Activated CD8-positive, alpha-beta T cell treated with anti-CD3 and anti-CD28 coated beads for 36 hours (primary cell): ENCODE measurements around the gene GPBP1L1. TPM values are rescaled to one million over a fixed set of nuclear protein-coding genes. Genes with fewer than 3 reads are reported as not detected.
"Not testable (repeated sequence)": the region's sequence is repeated elsewhere in the genome, so short reads cannot be mapped to it uniquely, and the experiment has no call there.

Experiments
- ATAC-seq: fragments of 200-7000 bp; cut with Tn5 transposase; one replicate; pipeline ENCODE4 v1.10.0; 2021; ENCODE audit warnings: mild to moderate bottlenecking, moderate library complexity
- CTCF ChIA-PET: fragments of 350-600 bp; sonication (Branson Sonifier 250); formaldehyde crosslinking; loops from one replicate; lab custom pipeline; 2021; ENCODE audit warnings: antibody characterized with exemption; lab: Charles Lee
- POLR2A ChIA-PET: fragments of 350-600 bp; sonication (Branson Sonifier 250); formaldehyde crosslinking; loops from one replicate; lab custom pipeline; 2021; ENCODE audit warnings: antibody characterized with exemption; lab: Charles Lee
- DNase-seq: peaks from one replicate; pipeline ENCODE4 v3.0.0-alpha.2; 2020
- H3K27ac Mint-ChIP-seq: one replicate; pipeline ENCODE4 v1.8.0; 2021; ENCODE audit warnings: mild to moderate bottlenecking, mixed read lengths
- H3K27me3 Mint-ChIP-seq: one replicate; pipeline ENCODE4 v1.8.0; 2021; ENCODE audit warnings: mixed read lengths
- H3K36me3 Mint-ChIP-seq: one replicate; pipeline ENCODE4 v1.8.0; 2021; ENCODE audit warnings: low read depth, mixed read lengths
- H3K4me1 Mint-ChIP-seq: one replicate; pipeline ENCODE4 v1.8.0; 2021; ENCODE audit warnings: low read depth, mixed read lengths
- H3K4me3 Mint-ChIP-seq: one replicate; pipeline ENCODE4 v1.8.0; 2021; ENCODE audit warnings: mild to moderate bottlenecking, moderate library complexity, mixed read lengths
- H3K9me3 Mint-ChIP-seq: one replicate; pipeline ENCODE4 v1.8.0; 2021; ENCODE audit warnings: mixed read lengths
- intact Hi-C: fragments of 100-400 bp; cut with micrococcal nuclease; formaldehyde crosslinking; loops from one replicate; pipeline ENCODE4 v1.10.0; 2022
- total RNA-seq, 2 experiments: library from RNA; stranded (reverse); gene quantifications; one replicate each; pipeline ENCODE4 v1.2.3, GENCODE V29; 2021
- TF ChIP-seq, protein P1 (sequence below): fragments of 200-600 bp; IDR thresholded peaks from one replicate; pipeline ENCODE4 v1.8.0; 2022; ENCODE audit warnings: antibody characterized with exemption, mild to moderate bottlenecking

The GPBP1L1 gene
- total RNA-seq, 2 experiments from 2014 or later = 95.7 to 105 TPM

DNA sequence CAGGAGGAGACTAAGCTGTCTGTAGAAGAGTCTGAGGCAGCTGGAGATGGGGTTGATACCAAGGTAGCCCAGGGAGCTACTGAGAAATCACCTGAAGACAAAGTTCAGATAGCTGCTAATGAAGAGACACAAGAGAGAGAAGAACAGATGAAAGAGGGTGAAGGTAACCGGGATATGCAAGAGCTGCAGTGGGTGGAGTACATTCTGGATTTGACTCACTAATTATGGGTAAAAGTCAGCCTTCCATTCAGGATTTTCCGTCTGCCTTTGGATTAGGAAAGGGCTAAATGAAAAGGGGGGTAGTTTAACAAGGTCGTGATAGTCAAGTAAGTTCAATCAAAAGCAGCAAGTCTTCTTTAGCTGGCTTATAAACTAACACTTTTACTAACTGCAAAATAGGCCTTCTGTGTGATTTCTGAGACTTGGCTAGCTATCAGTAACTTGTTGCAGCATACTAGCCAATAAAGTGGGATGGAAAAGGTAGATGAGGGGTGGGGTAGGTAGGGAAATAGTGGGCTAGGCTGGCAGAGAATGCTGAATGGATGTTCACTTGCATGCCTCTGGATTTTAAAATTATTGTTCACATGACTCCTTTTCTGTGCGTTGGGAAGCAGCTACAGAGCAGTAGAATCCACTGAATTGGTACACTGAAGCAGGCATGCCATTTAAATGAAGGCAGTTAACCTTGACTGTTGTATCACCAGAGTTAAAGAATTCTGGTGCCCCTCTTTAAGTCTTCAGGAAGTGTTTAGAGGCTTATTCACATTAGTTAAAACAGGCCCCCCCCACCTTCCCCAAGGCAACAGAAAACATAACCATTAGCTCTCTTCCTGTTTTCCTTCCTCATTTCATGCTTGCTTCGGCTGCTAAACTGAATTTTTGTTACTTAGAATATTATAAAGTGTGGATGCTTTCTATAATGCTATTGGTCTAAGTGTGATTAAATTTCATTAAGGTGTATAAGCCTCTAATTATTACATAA lies 77.9 kb downstream of the GPBP1L1 start:
- ATAC-seq (no peak), DNase-seq (no peak)
- H3K27me3 Mint-ChIP-seq = no peaks in the 10 kb centered on the region
- ChIA-PET POLR2A (interaction anchor here (0.8 to 3.9 kb wide), 5 partner anchors 10 to 24 kb away, joined by 3 to 15 read pairs (median 3); partner anchors contain the start of gene NASP), CTCF (no interaction called here)
- peaks cover 55% of the 10 kb centered on the region for H3K36me3 Mint-ChIP-seq
- TF ChIP-seq, protein P1, sequence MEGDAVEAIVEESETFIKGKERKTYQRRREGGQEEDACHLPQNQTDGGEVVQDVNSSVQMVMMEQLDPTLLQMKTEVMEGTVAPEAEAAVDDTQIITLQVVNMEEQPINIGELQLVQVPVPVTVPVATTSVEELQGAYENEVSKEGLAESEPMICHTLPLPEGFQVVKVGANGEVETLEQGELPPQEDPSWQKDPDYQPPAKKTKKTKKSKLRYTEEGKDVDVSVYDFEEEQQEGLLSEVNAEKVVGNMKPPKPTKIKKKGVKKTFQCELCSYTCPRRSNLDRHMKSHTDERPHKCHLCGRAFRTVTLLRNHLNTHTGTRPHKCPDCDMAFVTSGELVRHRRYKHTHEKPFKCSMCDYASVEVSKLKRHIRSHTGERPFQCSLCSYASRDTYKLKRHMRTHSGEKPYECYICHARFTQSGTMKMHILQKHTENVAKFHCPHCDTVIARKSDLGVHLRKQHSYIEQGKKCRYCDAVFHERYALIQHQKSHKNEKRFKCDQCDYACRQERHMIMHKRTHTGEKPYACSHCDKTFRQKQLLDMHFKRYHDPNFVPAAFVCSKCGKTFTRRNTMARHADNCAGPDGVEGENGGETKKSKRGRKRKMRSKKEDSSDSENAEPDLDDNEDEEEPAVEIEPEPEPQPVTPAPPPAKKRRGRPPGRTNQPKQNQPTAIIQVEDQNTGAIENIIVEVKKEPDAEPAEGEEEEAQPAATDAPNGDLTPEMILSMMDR = no peak
- H3K9me3 Mint-ChIP-seq = no peaks in the 10 kb centered on the region
- intact Hi-C loops = no loop called here
- H3K4me3 Mint-ChIP-seq = no peak overlapping the region
- H3K27ac Mint-ChIP-seq = peak overlapping the region; percentile 13
- H3K4me1 Mint-ChIP-seq = peaks cover 18% of the 10 kb centered on the region

DNA sequence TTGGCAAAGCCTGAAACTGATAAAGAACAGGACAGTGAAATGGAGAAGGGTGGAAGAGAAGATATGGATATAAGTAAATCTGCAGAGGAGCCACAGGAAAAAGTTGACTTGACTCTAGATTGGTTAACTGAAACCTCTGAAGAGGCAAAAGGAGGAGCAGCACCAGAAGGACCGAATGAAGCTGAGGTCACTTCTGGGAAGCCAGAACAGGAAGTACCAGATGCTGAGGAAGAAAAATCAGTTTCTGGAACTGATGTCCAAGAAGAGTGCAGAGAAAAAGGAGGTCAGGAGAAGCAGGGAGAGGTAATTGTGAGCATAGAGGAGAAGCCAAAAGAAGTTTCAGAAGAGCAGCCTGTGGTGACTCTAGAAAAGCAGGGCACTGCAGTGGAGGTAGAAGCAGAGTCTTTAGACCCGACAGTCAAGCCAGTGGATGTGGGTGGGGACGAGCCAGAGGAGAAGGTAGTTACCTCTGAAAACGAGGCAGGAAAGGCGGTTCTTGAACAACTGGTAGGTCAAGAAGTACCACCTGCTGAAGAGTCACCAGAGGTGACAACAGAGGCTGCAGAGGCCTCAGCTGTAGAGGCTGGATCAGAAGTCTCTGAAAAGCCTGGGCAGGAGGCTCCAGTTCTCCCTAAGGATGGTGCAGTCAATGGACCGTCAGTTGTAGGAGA lies 78.8 kb downstream of the GPBP1L1 start:
- CTCF ChIA-PET = interaction anchor here (0.6 kb wide), 1 partner anchor 442 kb away, joined by 3 read pairs; no protein-coding TSS in a partner anchor
- DNase-seq (no peak), ATAC-seq (no peak)
- Mint-ChIP-seq H3K36me3 (peaks cover 56% of the 10 kb centered on the region), H3K4me3 (no peak overlapping the region), H3K27me3 (no peaks in the 10 kb centered on the region), H3K4me1 (peaks cover 18% of the 10 kb centered on the region), H3K9me3 (no peaks in the 10 kb centered on the region), H3K27ac (peak overlapping the region; percentile 52)
- TF ChIP-seq, protein P1 = no peak
- POLR2A ChIA-PET = interaction anchor here (1.0 to 3.9 kb wide), 4 partner anchors 16 to 23 kb away, joined by 3 to 15 read pairs (median 4); partner anchors contain the start of gene NASP
- intact Hi-C loops = no loop called here

DNA sequence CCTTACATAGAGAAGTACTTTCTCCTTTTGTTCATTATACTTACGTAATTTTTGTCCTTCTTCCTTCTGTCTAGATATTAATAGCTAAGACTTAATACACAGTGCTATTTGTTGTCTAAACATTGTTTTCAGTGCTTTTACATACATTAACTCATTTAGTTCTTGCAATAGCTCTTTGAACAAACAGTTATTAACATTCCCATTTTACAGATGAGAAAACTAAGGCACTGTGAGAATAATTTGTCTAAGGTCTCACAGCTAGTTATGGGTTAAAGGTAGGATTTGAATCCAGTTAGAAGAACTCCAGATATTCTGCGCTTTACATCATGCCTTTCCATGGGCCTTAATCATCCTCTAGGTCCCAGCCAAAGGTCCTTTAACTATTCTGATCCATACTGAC lies 82.1 kb downstream of the GPBP1L1 start:
- ChIA-PET POLR2A (interaction anchor here (0.7 to 2.3 kb wide), 4 partner anchors 8 to 73 kb away, joined by 3 to 7 read pairs (median 5); no protein-coding TSS in a partner anchor), CTCF (interaction anchor here (1.3 to 2.4 kb wide), 2 partner anchors 35 to 244 kb away, joined by 3 to 9 read pairs; no protein-coding TSS in a partner anchor)
- Mint-ChIP-seq H3K4me3 (no peak overlapping the region), H3K36me3 (peaks cover 62% of the 10 kb centered on the region), H3K9me3 (no peaks in the 10 kb centered on the region), H3K4me1 (peaks cover 37% of the 10 kb centered on the region), H3K27me3 (no peaks in the 10 kb centered on the region), H3K27ac (no peak overlapping the region)
- ATAC-seq = no peak
- TF ChIP-seq, protein P1 = no peak
- intact Hi-C loops = no loop called here
- no peak for DNase-seq

DNA sequence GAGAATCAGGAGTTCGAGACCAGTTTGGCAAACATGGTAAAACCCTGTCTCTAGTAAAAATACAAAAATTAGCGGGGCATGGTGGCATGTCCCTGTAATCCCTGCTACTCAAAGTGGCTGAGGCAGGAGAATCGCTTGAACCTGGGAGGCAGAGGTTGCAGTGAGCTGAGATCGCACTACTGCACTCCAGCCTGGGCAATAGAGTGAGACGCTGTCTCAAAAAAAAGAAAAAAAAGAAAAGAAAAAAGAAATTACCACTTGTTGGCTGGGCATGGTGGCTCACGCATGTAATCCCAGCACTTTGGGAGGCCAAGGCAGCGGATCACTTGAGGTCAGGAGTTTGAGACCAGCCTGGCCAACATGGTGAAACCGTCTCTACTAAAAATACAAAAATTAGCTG lies 89.6 kb downstream of the GPBP1L1 start:
- H3K9me3 Mint-ChIP-seq, H3K27me3 Mint-ChIP-seq, intact Hi-C loops, CTCF ChIA-PET, ATAC-seq, DNase-seq, H3K4me3 Mint-ChIP-seq, H3K27ac Mint-ChIP-seq: not testable (repeated sequence)
- Mint-ChIP-seq H3K4me1 (peaks cover 25% of the 10 kb centered on the region), H3K36me3 (peaks cover 54% of the 10 kb centered on the region)
- POLR2A ChIA-PET = interaction anchor here (1.0 to 1.8 kb wide), 3 partner anchors 10 to 21 kb away, joined by 3 to 10 read pairs (median 3); no protein-coding TSS in a partner anchor

DNA sequence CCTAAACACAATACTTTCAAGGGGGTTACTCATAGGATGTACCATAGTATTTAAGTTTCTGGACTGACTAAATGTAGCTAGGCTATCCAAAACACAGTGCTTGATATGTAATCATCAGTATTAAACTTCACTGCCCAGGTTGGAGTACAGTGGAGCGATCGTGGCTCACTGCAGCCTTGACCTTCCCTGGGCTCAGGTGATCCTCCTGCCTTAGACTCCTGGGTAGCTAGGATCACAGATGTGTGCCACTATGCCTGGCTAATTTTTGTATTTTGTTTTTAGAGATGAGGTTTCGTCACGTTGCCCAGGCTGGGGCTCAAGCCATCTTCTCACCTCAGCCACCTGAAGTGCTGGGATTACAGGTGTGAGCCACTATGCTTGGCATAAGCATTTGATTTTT lies 91.9 kb downstream of the GPBP1L1 start:
- ChIA-PET POLR2A (interaction anchor here (0.7 to 2.7 kb wide), 4 partner anchors 8 to 78 kb away, joined by 3 to 15 read pairs (median 4); partner anchors contain the start of gene NASP), CTCF (no interaction called here)
- H3K4me1 Mint-ChIP-seq = peaks cover 19% of the 10 kb centered on the region
- TF ChIP-seq, protein P1 = no peak
- no peaks in the 10 kb centered on the region for H3K9me3 Mint-ChIP-seq
- peaks cover 50% of the 10 kb centered on the region for H3K36me3 Mint-ChIP-seq
- ATAC-seq (no peak), DNase-seq (no peak)
- intact Hi-C loops = no loop called here
- H3K4me3 Mint-ChIP-seq = no peak overlapping the region
- H3K27me3 Mint-ChIP-seq = no peaks in the 10 kb centered on the region
- H3K27ac Mint-ChIP-seq = no peak overlapping the region
